GM12801 (cell line): ENCODE measurements around the gene CEP131.

Experiments
- TF ChIP-seq, protein P1 (sequence below): IDR thresholded peaks from one replicate; pipeline ENCODE4 v1.5.1; 2011; ENCODE audit warnings: control low read depth; ENCODE audit not compliant: insufficient read length; ENCODE audit errors: extremely low read depth

CEP131 gene

DNA sequence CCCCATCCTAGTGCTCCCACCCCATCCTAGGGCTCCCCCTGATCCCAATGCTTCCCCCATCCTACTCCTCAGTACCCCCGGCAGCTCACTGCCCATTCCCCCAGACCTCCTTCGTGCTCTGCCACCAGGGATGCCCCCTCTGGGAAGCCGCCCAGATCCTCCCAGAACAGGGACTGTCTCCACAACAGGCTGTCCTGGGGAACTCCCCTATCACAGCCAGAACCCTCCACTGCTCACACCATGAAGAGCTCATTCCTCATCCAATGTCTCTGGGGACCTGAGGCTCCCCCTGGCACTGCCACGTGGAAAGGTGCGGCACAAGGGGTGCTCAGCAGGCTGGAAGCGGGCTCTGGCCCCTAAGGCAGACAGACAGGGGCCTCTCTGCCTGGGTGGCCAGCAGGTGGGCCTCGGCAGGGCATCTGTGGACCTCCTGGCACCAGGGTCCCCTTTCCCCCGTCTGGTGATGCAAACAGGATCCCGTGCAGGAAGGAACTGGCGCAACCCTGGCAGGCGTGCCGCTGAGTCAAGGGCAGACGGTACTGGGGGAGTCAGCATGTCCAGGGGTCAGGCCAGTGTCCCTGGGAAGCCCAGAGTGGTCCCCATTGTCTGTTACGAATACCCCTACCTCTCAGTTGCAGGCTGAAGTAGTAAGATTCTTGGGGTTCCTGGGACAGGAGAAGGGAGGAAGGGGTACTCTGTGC lies 72.2 kb downstream of the CEP131 start:
- TF ChIP-seq, protein P1, sequence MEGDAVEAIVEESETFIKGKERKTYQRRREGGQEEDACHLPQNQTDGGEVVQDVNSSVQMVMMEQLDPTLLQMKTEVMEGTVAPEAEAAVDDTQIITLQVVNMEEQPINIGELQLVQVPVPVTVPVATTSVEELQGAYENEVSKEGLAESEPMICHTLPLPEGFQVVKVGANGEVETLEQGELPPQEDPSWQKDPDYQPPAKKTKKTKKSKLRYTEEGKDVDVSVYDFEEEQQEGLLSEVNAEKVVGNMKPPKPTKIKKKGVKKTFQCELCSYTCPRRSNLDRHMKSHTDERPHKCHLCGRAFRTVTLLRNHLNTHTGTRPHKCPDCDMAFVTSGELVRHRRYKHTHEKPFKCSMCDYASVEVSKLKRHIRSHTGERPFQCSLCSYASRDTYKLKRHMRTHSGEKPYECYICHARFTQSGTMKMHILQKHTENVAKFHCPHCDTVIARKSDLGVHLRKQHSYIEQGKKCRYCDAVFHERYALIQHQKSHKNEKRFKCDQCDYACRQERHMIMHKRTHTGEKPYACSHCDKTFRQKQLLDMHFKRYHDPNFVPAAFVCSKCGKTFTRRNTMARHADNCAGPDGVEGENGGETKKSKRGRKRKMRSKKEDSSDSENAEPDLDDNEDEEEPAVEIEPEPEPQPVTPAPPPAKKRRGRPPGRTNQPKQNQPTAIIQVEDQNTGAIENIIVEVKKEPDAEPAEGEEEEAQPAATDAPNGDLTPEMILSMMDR, result no peak

DNA sequence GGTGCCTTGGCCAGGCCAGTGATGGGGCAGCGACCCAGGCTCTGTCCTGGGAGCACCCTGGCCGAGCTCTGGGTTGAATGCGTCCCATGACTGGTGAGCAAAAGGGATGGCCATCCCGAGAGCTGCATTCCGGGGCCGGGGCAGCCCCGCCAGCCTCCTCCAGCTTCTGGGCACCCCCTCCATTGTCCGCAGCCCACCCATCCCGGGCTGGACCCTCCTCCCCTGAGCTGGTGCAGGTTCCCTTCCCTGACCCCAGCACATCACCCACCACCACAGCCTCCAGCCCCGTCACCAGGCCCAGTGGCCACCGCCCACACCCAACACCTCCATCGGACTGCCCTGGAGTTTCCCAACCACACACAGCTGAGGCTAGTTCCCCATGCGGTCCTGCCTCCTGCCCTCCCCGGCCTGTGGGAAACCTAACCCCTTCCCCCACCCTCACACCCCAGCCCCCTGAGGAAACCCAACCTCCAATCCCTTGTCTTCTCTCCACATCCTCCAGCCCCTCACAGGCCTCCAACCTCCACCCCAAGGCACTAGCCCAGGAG lies 73.7 kb downstream of the CEP131 start:
- TF ChIP-seq, protein P1, result no peak

DNA sequence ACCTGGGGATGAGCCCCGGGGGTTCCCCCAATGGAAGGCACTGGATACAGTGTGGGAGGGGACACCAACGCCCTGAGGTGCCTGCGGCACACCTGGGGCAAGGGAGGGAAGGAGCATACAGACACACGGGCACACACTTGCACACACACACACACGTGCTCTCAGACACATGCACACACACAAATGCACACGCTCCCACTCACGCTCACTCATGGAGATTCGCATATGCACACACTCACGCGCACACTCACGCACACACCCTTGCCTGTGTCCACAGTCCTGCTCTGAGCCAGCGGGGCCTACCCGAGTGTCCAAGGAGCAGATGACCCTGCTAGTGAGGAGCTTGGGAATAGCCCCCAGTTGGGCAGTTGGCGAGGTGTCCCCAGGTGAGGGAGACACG lies 74.2 kb downstream of the CEP131 start:
- TF ChIP-seq, protein P1, result no peak

DNA sequence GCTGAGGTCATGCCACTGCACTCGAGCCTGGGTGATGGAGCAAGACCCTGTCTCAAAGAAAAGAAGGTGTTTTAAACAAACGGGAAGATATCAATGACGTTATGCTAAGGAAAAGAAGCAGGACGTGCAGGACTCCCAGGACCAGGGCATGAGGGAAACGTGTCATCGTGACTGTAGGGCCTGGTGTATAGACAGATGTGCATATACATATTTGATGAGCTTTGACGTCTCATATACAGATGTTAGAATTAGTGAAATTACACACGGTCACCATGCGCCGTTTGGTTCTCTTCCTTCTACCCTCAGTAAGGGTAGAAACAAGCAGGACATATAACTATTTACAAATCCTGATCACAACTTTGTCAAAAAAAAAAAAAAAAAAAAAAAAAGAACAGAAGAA lies 75.1 kb downstream of the CEP131 start:
- TF ChIP-seq, protein P1, result no peak

DNA sequence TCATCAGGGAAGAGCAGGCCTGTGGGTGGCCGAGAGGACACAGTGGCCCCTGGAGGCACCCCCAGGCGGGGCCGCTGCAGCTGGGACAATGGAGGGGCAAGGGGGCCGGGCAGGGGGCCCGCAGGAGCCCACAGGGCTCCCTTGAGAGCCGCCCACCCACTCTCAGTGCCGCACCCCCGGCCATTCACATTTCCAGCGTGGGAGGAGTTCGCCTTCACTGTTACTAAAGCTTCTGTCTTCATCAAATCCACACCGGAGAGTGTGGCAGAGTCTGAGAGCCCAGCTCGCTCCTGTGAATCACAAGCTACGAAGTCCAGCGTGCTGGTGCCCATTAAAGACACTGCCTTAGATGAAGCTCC lies 78.4 kb downstream of the CEP131 start:
- TF ChIP-seq, protein P1, result no peak

DNA sequence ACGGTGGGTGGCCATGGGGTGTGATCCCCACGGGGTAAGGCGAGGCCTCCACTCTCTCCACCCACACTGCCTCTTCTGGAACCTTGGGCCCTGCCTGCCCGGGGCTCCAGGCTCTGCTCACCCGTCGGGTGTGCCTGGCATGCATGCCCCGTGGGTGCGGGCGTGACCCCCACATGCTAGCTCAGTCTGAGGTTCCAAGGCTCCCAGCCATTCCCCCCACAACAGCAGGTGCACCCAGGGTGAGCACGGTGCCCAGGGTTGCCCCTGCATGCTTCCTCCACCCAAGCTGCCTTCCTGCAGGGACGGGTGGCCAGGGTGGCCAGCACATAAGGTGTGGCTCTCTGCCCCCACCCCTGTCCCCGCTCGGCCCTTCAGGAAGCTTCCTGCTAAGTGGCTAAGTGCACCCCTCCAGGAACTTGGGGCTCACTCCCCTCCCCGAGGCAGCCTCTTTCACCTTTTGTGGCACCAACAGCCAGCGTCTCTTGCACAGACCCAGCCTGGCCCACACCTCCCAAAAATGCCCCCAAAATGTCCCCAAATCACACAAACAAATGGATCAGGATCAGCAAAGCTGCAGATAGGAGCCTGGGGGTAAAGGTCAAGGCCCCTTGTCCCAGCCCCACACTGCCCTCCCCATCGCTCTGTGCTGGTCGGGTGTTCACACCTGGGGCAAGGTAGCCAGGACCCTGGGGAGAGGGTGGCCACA lies 78.9 kb downstream of the CEP131 start:
- TF ChIP-seq, protein P1, result no peak

DNA sequence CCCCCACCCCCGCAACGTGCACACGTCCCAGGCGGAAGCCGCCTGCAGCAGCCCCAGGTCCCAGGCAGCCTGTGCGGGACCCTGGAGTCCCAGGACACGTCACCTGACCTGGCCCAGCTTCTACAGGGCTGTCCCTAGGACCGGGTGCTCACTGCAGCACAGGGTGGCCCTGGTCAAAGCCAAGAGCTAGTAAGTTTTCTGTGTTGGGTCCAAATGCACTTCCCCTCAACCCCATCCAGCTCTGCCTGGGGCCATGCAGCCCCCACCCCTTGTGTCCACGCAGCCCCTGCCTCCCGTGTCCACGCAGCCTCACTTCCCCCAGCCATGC lies 79.6 kb downstream of the CEP131 start:
- TF ChIP-seq, protein P1, result no peak
